ENCODE measurements around the gene HELQ. TPM values are rescaled to one million over a fixed set of nuclear protein-coding genes. Genes with fewer than 3 reads are reported as not detected.

The HELQ gene
- total and polyA plus RNA-seq, 2 of the 13 experiments (the other 11 are each of a cell fraction or from before 2014, with no cell fraction given) = 6.6 to 10.8 TPM

DNA sequence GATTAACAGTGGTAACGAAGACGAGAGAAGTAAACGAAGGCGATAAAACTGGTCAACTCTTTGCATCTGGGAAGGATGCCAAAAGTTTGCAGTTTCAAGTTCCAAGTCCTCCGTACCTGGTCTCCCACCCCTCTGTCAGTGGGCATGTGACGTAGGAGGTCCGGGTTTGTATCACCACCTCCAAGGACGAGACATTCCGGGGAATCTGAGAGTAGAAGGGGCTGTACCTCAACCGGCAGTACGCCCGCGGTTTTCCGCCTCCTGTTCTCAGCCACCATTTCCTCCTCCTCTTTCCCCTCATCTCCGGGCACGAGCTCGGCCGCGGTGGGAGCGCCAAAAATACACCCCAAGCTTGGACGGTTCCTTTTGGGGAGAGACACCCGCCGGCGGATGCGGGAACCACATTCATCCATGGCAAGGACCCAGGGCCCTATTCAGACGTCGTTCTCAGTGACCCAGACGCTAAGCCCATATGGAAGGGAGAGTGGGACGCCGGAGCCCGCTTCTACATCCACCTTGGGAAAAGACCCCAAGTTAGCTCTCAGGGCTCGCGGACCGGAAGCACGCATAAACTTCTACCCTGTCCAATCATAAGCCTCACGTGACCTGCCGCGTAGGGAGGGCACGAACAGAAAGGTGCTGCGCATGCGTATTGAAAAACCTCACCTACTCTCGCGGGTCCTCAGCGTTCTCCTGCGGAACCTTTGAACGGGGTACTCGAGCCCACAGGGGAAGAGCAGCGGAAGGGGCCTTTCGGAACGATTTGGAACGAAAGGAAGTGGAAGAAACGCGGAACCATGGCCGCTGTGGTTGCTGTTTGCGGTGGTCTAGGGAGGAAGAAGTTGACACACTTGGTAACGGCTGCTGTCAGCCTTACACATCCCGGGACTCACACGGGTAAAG is at the start of gene HELQ, which contains the start of gene MRPS18C (continued):
- TF ChIP-seq, protein P1, sequence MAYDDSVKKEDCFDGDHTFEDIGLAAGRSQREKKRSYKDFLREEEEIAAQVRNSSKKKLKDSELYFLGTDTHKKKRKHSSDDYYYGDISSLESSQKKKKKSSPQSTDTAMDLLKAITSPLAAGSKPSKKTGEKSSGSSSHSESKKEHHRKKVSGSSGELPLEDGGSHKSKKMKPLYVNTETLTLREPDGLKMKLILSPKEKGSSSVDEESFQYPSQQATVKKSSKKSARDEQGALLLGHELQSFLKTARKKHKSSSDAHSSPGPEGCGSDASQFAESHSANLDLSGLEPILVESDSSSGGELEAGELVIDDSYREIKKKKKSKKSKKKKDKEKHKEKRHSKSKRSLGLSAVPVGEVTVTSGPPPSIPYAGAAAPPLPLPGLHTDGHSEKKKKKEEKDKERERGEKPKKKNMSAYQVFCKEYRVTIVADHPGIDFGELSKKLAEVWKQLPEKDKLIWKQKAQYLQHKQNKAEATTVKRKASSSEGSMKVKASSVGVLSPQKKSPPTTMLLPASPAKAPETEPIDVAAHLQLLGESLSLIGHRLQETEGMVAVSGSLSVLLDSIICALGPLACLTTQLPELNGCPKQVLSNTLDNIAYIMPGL (CRISPR knock-in tag; IDR thresholded peaks at IDR 0.05; ENCODE audit: borderline replicate concordance in 1 of 2, low read depth in 1 of 2) = peak; percentile 83 to 93
- TF ChIP-seq MED1 (CRISPR knock-in tag; IDR thresholded peaks at IDR 0.05) (peak; percentile 83), ZNF180 (CRISPR knock-in tag; IDR thresholded peaks at IDR 0.05; ENCODE audit: borderline replicate concordance, low read depth) (no peak), CC2D1A (CRISPR knock-in tag; IDR thresholded peaks at IDR 0.05) (peak; percentile 18; the same call in 1 of the 2 replicates), CREM (IDR thresholded peaks at IDR 0.05) (peak; percentile 80; the same call in 1 of the 2 replicates), CREM (CRISPR knock-in tag; IDR thresholded peaks at IDR 0.05) (no peak; the same call in 1 of the 2 replicates), DNMT3B (CRISPR knock-in tag; conservative IDR thresholded peaks at IDR 0.05) (peak; percentile 97), ZNF615 (CRISPR knock-in tag; IDR thresholded peaks at IDR 0.05; ENCODE audit: borderline replicate concordance) (peak; percentile 92; the same call in 1 of the 2 replicates), ZNF407 (CRISPR knock-in tag; IDR thresholded peaks at IDR 0.05; ENCODE audit: not compliant biosample characterization) (no peak), ZNF549 (CRISPR knock-in tag; IDR thresholded peaks at IDR 0.05) (no peak), NAIF1 (CRISPR knock-in tag; IDR thresholded peaks at IDR 0.05; ENCODE audit: borderline replicate concordance) (peak; percentile 57; the same call in 1 of the 2 replicates), SNAI1 (CRISPR knock-in tag; IDR thresholded peaks at IDR 0.05; ENCODE audit: borderline replicate concordance) (0 out of 2 replicates have a peak, but pooled peaks have one; percentile 50), SP5 (CRISPR knock-in tag; IDR thresholded peaks at IDR 0.05; ENCODE audit: borderline replicate concordance, low read depth) (0 out of 2 replicates have a peak, but pooled peaks have one; percentile 54), ZNF652 (CRISPR knock-in tag; IDR thresholded peaks at IDR 0.05; ENCODE audit: borderline replicate concordance, low read depth) (peak; percentile 70), BHLHE40 (IDR thresholded peaks at IDR 0.05; ENCODE audit: low read length) (peak; percentile 100)
